Measurements from ENCODE around the gene TCF7L2.
A peak's percentile ranks its signal among the peaks of the same experiment; 100 is the strongest.

TCF7L2 gene

DNA sequence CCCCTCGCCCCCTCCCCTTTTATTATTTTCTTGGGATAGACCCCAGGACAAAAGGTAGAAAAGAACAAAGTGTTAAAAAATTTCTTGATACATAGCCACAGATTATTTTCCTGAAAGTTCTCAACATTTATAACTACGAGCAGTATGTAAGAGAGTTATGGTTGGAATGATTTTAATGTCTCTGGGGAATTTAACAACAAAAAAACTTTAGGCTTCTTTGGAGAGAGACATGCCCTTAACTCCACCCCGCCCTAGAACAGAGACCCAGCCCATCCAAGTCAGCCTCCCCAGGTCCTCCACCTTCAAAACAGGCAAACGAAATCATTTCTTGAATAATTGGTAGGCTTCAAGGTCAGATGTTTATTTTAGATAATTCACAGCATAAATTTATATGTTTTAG is 97.1 kb downstream of the TCF7L2 start:
- TF ChIP-seq, protein P1, sequence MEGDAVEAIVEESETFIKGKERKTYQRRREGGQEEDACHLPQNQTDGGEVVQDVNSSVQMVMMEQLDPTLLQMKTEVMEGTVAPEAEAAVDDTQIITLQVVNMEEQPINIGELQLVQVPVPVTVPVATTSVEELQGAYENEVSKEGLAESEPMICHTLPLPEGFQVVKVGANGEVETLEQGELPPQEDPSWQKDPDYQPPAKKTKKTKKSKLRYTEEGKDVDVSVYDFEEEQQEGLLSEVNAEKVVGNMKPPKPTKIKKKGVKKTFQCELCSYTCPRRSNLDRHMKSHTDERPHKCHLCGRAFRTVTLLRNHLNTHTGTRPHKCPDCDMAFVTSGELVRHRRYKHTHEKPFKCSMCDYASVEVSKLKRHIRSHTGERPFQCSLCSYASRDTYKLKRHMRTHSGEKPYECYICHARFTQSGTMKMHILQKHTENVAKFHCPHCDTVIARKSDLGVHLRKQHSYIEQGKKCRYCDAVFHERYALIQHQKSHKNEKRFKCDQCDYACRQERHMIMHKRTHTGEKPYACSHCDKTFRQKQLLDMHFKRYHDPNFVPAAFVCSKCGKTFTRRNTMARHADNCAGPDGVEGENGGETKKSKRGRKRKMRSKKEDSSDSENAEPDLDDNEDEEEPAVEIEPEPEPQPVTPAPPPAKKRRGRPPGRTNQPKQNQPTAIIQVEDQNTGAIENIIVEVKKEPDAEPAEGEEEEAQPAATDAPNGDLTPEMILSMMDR (IDR thresholded peaks at IDR 0.05) = no peak

DNA sequence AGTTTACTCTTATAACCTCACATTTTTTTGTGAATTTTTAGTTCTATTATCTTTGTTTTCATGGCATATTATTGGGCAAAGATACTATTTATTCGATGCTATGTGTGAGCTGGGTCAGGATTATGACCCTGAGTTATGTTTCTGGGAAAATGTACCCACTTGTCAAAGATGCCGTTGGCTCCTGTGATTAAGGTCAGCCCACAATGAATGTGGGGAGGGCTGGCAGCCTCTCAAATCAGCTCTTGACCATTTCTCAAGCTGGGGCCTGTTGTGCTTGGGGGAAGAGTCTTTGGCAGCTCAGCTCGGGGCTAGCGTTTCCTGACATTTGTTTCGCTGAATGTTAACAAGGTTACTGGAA is 97.5 kb downstream of the TCF7L2 start:
- TF ChIP-seq, protein P1 (IDR thresholded peaks at IDR 0.05) = no peak

DNA sequence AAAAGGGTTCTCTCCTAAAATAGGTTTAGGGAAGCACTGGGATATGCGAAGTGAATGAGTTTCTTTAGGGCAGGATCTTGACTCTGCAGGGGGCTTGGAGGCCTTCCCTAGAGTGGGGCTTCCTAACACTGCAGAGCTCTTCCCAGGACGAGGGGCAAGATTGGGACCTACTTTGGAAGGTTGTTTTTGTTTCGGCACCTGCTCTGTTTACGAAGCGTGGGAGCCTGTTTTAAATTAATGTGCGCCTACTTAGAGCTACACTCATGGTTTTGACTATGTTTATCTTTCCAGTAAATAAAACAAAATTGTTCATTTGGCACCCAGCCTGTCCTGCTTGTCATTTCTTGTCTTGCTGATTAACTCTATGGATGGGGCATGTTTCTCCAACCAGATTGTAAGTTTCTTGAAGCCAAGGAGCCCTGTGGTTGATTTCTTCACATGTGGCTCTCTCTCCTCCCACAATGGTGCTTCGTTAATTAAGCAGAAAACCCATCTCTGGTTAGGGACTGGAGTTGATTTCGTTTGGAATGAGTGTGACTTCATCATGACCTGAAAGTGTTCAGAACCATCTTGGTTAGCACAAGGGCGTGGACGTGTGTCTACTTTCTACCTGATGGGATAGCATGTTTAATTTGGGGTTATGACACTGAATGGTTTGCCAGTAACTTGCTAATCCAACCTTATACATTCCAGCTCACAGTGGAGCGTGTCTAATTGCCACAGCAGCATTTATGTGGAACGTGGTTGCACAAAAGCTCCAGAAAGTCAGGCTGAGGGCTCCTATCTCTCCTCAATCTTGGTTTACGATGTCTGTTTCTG is 98.1 kb downstream of the TCF7L2 start:
- TF ChIP-seq, protein P1 (IDR thresholded peaks at IDR 0.05) = no peak

DNA sequence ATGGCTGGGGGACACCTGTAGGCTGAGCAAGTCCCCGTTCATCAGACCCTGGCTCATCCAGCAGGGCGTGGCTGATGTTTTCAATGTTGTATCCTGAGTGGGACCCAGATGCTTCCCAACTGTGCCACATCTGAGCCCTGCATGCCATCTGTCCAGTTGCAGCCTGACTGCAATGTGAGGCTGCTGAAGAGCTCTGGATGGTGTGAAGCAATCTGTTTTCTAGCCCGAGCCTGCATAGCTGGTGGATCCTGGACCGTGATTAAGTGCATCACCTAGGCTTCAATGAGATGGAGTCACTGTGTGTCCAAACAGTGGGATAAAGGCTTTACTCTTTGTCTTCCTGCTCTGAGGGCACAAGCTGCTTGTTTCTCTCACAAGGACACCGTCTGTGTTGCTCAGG is 99.8 kb downstream of the TCF7L2 start:
- TF ChIP-seq, protein P1 (IDR thresholded peaks at IDR 0.05) = no peak

DNA sequence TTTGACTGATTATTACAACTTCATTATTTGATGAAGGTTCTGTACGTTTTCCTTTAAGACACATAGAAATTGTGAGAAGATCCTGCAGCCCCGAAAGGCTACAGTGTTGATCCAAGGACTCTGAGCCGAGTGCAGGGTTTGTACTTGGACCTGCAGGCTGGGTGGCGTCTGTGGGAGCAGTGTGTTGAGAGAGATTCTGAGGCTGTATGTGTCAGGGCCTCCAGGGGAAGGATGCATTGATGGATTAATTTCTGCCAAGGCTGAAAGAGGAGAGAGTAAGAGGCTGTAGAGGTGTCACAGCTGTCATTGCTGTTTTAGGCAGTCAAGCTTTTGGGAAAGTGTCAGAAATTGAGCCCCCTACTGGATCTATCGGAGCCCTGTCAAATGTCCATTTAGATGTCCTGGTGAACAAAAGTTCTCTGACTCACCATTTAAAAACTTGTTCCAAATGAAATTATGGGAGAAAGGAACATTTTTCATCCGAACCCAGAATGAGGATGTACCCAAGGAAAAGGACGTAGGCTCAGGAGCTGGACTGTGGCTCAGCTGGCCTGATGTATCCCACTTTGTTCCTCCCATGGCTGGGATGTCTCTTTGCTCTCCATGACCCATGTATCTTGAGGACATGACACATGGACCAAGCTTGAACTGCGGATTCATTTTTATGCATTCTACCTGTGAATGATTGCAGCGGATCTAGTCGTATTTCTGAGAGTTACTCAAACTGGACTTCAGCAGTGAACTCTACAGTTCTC is 102.2 kb downstream of the TCF7L2 start:
- TF ChIP-seq, protein P1 (IDR thresholded peaks at IDR 0.05) = peak; percentile 35

DNA sequence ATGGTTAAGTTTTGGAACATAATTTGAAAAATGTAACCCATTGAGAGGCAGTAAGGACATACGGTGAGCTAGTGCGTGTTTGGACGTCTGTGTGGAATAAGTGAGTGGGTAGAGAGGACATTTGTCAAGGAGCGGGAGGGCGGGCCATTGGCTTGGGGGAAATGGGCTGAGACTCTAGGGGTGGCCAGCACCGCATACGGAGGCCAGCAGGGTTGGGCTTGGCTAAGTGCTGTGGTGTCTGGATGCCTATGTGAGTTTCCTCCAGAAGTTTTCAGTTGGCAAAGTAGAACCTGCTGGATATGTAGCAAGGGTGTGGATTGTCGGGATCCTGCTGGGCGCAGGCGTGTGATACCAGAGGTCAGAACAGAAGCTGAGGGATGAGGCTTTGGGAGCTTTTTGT is 103.0 kb downstream of the TCF7L2 start:
- TF ChIP-seq, protein P1 (IDR thresholded peaks at IDR 0.05) = no peak

DNA sequence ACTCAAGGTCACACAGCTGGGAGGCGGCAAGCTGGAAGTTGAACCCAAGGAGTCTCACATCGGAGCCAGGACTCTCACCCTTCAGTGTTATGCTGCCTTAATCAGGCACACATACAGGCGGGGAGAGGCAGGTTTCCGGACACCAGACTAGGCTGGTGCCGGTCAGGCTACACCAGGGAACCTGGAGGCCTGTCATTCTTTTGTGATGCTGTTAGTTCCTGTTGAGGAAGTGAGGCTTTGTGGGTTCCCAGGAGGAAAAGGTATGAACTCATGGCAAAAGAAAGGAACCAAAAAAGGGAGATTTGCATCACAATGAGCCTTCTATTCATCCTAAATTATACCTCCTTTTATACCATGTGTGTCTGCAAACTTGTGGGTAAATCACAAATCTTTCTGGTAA is 103.8 kb downstream of the TCF7L2 start:
- TF ChIP-seq, protein P1 (IDR thresholded peaks at IDR 0.05) = no peak

Data from LNCAP (cell line).